GM23338 (cell line): ENCODE results near the gene GTF3C1.

Source experiments
- CREB1 ChIP-seq: fragments of 250-450 bp; sonication (Bioruptor Pico); IDR thresholded peaks from 2 replicates; pipeline ENCODE4 v1.5.0; 2020; ENCODE audit warnings: low read depth, mild to moderate bottlenecking, moderate library complexity
- CTCF ChIP-seq, 2 experiments: fragments of 200-600 bp in 1 of 2; sonication (generic) in 1 of 2; conservative IDR thresholded peaks; 2 replicates each; pipeline versions ENCODE4 v1.5.1 to v1.6.1; 2016 to 2017; ENCODE audit warnings: antibody characterized with exemption in 2 of 2, low read depth in 2 of 2, mild to moderate bottlenecking in 2 of 2, moderate library complexity in 1 of 2
- ETS1 ChIP-seq: IDR thresholded peaks from 2 replicates; pipeline ENCODE4 v1.6.1; 2016; ENCODE audit warnings: antibody characterized with exemption
- EZH2 ChIP-seq: fragments of 200-600 bp; sonication (generic); IDR thresholded peaks from one replicate; pipeline ENCODE4 v1.8.0; 2017; ENCODE audit warnings: antibody characterized with exemption, mild to moderate bottlenecking, low read depth; ENCODE audit not compliant: unreplicated experiment
- JUNB ChIP-seq: IDR thresholded peaks from one replicate; pipeline ENCODE4 v1.6.1; 2016; ENCODE audit warnings: antibody characterized with exemption; ENCODE audit not compliant: unreplicated experiment
- POLR2AphosphoS5 ChIP-seq: IDR thresholded peaks from 2 replicates; pipeline ENCODE4 v1.6.1; 2016; ENCODE audit warnings: antibody characterized with exemption, low read depth
- STAT1 ChIP-seq: IDR thresholded peaks from one replicate; pipeline ENCODE4 v1.6.1; 2016; ENCODE audit warnings: antibody characterized with exemption; ENCODE audit not compliant: unreplicated experiment
- TF ChIP-seq, protein P1 (sequence below): IDR thresholded peaks from one replicate; pipeline ENCODE4 v1.6.1; 2018; ENCODE audit warnings: antibody characterized with exemption; ENCODE audit not compliant: unreplicated experiment

DNA sequence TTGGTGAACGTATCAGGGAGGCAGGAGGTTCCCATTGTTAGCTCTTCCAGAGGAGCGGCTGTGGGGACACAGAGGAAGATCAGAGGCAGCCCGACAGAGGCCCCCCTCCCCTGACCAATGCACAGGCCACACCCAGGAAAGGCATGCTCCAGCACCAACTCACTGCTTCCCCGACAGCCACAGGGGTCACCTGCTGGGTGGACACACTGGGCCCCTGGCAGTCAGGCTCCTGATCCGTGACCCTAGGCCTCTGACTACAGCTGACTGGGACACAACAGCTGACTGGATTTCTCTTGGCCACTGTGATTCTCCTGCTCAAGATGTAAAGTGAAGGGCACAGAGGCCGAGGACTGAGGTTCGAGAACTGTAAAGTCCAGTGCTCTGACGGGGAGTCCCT lies 84.2 kb downstream of the GTF3C1 start:
- no peak for TF ChIP-seq CTCF (conservative IDR thresholded peaks at IDR 0.05; ENCODE audit: low read depth in 2 of 2)
- TF ChIP-seq POLR2AphosphoS5: no peak
- no peak for TF ChIP-seq JUNB
- TF ChIP-seq, protein P1, sequence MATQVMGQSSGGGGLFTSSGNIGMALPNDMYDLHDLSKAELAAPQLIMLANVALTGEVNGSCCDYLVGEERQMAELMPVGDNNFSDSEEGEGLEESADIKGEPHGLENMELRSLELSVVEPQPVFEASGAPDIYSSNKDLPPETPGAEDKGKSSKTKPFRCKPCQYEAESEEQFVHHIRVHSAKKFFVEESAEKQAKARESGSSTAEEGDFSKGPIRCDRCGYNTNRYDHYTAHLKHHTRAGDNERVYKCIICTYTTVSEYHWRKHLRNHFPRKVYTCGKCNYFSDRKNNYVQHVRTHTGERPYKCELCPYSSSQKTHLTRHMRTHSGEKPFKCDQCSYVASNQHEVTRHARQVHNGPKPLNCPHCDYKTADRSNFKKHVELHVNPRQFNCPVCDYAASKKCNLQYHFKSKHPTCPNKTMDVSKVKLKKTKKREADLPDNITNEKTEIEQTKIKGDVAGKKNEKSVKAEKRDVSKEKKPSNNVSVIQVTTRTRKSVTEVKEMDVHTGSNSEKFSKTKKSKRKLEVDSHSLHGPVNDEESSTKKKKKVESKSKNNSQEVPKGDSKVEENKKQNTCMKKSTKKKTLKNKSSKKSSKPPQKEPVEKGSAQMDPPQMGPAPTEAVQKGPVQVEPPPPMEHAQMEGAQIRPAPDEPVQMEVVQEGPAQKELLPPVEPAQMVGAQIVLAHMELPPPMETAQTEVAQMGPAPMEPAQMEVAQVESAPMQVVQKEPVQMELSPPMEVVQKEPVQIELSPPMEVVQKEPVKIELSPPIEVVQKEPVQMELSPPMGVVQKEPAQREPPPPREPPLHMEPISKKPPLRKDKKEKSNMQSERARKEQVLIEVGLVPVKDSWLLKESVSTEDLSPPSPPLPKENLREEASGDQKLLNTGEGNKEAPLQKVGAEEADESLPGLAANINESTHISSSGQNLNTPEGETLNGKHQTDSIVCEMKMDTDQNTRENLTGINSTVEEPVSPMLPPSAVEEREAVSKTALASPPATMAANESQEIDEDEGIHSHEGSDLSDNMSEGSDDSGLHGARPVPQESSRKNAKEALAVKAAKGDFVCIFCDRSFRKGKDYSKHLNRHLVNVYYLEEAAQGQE: no peak
- no peak for TF ChIP-seq ETS1
- no peak for TF ChIP-seq STAT1
- TF ChIP-seq EZH2: no peak
- no peak for TF ChIP-seq CREB1 (CRISPR knock-in tag)
